Forelimb muscle (tissue), 1 donor: Measurements from ENCODE around the gene SEZ6. TPM values are rescaled to one million over a fixed set of nuclear protein-coding genes. Genes with fewer than 3 reads are reported as not detected.
"Not testable (repeated sequence)": the region's sequence is repeated elsewhere in the genome, so short reads cannot be mapped to it uniquely, and the experiment has no call there.

Source experiments
- DNase-seq: peaks from one replicate; pipeline ENCODE4 v3.0.0-alpha.2; 2013; ENCODE audit warnings: low read depth
- polyA plus RNA-seq: library from polyadenylated mRNA; unstranded; fragments of 120-200 nt; gene quantifications from one replicate; pipeline ENCODE4 v1.2.1, GENCODE V29; 2013; ENCODE audit not compliant: insufficient read length

Gene SEZ6
- polyA plus RNA-seq, 1 donor: 0.34 TPM

DNA sequence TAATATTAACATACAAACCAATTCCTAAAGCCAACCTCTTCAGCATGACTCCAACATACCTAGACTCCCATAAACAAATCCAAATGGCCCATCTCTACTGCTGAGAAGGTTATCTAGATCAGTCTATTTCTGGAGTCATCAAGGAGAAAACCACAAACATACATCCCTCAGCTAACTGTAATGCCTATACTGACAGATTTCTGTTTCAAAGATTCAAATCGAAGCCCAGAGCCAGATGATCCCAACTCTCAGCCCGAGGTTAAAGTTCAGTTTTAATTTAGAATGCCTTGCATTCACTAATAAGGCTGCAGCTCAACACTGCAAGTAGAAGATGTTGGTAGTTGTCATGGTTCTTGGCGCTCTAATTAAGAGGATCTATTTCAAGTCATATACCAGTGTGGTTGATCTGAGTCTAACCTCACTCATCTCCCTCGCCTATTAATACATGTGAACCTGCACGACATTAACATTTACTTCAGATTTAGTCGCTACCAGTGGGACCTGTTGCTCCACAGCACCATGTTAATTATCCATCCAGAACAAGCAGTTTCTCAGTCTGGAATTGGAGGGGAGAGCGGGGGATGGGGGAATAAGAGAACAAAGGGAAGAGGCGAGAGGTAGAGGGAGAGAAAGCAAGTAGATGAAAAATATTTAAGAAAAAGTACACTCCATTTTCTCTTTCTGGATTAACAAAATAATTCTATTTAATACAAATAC lies 69.9 kb downstream of the SEZ6 start:
- no peak for DNase-seq

DNA sequence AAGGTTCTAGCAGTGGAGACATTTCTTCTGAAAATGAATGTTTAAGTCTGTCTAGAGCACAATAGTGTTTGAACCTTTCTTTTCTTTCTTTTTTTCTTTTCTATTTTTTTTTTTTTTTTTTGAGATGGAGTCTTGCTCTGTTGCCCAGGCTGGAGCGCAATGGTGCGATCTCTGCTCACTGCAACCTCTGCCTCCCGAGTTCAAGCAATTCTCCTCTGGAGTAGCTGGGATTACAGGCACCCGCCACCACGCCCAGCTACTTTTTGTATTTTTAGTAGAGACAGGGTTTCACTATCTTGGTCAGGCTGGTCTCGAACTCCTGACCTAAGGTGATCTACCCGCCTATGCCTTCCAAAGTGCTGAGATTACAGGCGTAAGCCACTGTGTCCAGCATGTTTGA lies 71.3 kb downstream of the SEZ6 start:
- DNase-seq: not testable (repeated sequence)

DNA sequence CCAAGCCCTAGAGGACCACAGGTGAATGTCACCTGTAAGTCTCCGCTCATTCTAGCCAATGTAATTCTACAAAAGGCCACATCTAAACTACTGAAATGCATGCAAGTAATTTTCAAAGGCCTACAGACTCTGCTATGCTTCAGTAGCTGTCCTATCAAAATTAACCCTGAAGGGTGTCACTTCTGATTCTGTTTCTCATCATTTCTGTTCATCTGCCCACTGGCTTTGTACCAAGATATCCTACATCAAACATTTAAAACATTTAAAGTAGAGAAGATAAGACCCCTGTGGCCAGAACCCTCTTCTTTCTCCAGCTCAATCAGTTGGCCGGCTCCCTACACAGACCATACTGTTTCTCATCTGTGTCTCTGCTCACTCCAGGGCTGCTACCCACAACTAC lies 76.0 kb downstream of the SEZ6 start:
- no peak for DNase-seq

DNA sequence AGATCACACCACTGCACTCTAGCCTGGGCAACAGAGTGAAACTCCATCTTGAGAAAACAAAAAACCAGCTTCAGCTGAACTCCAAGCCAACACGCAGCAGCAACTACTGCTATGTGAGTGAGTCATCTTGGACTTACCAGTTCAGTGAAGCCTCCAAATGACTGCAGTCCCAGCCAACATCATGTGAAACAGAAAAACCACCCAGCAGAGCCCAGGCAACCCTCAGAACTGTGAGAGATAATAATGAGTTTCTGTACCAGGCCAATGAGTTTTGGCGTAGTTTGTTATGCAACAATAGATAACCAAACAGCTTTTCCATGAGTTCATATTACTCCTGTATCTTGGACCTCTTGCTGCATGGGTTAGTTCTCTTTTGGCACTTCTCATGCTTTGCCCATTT lies 77.8 kb downstream of the SEZ6 start:
- DNase-seq: no peak

GRCh38 chr17:28926786-28927185 lies 79.0 kb downstream of the SEZ6 start:
- DNase-seq: no peak

- no peak for DNase-seq
Observed at GRCh38 chr17:28926366-28926765, 79.5 kb downstream of the SEZ6 start.

DNA sequence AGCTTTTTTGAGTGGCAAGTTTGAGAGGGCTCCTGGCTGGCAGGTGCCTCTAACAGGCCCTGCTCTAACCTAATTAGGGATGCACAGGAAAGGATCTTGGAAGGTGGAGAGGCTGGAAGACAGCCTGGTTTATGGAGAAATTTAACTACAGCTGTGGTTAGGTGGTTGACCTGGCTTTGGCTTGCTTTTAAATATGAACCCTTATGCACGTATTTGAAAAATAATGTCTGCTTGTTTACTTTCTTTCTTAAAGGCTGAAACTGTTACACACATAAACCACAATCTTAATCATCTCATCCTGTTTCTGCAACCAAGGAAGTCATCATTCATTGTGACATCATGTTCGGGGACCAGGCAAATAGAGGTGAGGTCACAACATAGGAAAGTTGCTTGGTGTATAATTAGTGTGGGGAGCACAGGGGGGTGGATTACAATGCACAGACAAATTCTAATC lies 79.9 kb downstream of the SEZ6 start:
- no peak for DNase-seq

DNA sequence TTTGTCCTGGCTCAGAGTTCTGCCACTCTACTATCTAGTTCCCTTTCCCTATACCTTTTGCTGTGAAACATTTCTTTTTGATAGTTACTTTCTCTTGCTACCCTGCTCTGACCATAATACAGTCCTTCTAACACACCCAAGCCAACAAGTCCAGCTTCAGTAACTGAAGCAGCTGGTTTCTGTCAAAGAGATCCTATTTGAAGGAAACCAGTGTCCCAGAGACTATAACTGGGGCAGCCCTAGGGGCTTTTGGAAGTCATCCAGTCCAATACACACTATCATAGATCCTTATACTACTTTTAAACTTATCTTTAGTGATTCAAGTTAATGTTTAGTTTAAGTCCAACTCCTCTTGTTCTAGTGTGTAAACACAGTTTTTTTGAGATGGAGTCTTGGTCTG lies 85.6 kb downstream of the SEZ6 start:
- no peak for DNase-seq

- DNase-seq: no peak
Observed at GRCh38 chr17:28918295-28918694, 87.5 kb downstream of the SEZ6 start.

GRCh38 chr17:28917465-28917864 lies 88.4 kb downstream of the SEZ6 start:
- no peak for DNase-seq

DNA sequence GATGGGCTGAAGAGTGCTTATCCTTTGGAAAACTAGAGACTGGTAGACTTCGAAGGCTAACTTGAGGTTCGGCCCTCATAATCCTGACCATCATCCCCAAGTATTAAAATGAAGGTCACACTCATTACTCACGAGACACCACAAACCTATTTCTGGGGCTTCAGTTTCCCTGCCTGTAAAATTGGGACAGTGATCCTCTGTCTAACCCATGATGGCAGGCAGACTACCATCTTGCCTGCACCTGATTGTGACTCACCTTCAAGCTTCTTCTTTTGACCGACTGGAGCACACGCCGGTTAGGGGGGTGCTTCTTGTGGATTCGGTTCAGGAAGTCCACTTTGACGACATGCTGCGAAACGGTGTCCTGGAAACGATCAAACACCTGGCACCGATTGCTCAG lies 88.8 kb downstream of the SEZ6 start:
- no peak for DNase-seq

GRCh38 chr17:28916302-28916934 lies 89.4 kb downstream of the SEZ6 start:
- DNase-seq: no peak

DNA sequence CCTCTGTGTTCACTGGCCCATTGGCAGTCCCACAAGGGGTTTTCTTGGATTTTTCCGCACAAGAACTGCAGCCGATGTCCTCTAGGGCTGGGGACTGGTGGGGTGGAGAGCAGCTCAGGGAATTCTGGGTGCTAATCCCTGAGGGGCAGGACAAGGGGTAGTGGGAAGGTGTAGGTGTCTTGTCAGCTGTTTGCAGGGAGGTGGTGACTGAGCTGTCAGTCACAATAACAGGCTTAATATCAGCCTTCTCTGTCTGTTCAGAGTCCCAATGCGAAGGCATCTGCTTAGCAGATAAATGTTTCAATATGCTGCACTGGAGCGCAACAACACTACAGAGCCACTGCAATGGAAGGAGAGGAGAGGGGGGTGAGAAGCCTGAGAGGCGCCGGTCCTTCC lies 92.9 kb downstream of the SEZ6 start:
- DNase-seq: no peak

DNA sequence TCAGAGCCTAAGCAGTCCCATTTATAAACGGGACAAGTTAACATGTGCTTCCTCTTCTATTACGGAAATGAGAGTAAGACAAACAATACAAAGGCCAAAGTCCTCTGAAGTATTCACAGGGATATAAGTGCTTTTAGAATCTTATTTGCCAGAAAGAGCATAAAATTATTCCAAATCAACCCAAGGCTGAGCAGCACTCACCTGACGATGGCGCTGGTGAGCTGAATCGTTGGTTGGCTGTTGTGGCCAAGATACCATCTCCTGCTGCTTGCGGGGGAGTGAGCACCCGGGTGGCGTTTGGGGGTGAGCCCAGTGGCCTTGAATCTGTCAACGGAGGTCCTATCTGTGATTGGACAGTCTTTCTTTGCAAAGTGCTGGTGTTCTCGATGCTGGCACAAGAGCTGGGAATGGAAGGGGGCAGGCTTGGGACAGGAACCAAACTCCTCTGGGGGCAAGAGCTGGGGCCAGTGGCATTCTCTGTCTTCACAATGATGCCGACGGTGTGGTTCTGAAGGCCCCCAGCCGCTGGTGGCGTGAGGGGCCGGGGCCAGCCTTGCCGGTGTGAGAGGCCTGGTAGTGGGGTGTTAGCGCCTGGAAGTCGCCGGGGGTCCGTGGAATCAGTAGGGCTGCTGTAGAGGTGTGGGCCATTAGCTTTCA lies 93.4 kb downstream of the SEZ6 start:
- DNase-seq: no peak

DNA sequence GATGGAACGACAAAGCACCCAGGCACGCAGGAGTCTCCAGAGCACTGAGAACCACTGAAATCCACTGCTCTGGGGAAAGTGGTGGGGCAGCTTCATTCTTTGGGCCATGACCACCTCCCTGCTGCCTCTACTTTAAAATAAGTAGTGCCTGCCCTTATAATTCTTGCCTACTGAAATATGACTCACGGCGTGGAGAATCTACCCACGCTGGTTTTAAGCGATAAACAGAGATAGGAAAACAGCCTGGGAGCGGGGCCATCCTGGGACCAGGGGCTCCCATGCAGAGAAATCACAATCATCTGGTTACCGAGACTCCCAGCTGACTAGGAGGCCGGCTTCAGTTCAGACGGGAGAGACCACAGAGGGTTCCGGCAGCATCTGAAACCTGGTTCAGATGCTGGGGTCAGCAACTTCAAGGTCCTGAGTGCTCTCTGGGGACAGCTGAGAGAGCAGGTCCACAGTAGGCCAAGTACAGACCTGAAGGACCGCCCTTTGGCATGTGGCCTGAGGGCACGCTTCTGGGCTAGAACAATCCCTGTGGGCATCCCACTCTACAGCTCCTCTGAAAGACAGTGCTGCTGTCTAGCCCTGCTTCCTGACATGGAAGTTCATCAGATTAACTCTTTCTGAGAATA lies 94.3 kb downstream of the SEZ6 start:
- no peak for DNase-seq

- DNase-seq: no peak
Observed at GRCh38 chr17:28910534-28910933, 95.3 kb downstream of the SEZ6 start.

DNA sequence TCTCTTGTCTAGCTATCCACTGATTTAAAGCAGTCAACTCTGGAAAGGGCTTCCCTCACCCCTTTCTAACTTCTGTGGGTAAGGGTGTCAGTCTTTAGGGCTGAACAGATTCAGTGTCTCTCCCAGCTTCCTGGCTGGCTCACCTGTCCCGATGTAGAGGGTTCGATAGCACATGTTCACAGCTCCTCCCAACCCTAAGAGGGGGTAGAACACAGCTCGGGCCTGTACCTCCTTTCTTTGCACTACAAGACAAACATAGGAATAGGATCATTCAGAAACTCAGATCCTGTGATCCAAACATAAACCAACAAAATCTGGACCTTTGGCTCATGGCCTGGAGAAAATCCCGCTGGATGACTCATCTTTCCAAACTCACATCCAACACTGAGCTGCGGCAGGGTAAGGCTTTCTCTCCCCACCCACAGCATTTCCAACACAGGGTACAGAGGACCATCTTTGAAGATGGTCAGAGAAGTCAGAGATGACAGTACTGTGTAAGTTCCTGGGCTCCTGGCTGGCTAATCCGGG lies 97.1 kb downstream of the SEZ6 start:
- no peak for DNase-seq

GRCh38 chr17:28907709-28908475 lies 97.9 kb downstream of the SEZ6 start:
- DNase-seq: no peak

GRCh38 chr17:28906706-28907438 lies 99.0 kb downstream of the SEZ6 start:
- no peak for DNase-seq

DNA sequence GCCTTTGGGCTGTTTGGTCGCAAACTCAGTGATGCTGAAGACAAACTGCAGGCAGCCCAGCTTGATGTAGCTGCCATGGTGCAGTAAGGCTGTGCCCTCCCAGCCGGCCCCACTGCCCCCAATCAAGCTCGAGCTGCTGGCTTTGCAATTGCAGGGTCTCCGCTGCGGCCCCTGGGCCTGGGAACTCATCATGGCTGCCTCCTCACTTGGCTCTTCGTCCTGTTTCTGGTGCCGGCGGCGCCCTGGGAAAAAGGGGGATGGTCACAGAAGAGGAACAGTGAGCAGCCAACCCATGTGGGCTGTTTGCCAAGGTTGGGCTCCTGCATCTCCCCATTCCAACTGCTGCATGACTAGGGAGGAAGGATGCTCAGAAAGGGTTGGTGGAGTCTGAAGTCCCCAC lies 99.6 kb downstream of the SEZ6 start:
- DNase-seq: no peak
